HPDE6-E6E7 (cell line): ENCODE measurements around the gene LRRC1.

Experiments
- DNase-seq: peaks from one replicate; pipeline ENCODE4 v3.0.0; 2011; ENCODE audit warnings: missing footprints; ENCODE audit errors: extremely low spot score

Gene LRRC1

GRCh38 chr6:53961679-53962370 lies 167.0 kb downstream of the LRRC1 start:
- DNase-seq: no peak

- DNase-seq: no peak
Measured at GRCh38 chr6:53962646-53963045, 167.8 kb downstream of the LRRC1 start.

GRCh38 chr6:53967415-53967814 lies 172.6 kb downstream of the LRRC1 start:
- no peak for DNase-seq
